ENCODE data around the gene ADCK2. TPM values are rescaled to one million over a fixed set of nuclear protein-coding genes. Genes with fewer than 3 reads are reported as not detected.
A peak's percentile ranks its signal among the peaks of the same experiment; 100 is the strongest.
"Not testable (repeated sequence)": the region's sequence is repeated elsewhere in the genome, so short reads cannot be mapped to it uniquely, and the experiment has no call there.

ADCK2 gene
- total and polyA plus RNA-seq, 4 donors, result 10.4 to 27.0 (median 13.7) TPM

DNA sequence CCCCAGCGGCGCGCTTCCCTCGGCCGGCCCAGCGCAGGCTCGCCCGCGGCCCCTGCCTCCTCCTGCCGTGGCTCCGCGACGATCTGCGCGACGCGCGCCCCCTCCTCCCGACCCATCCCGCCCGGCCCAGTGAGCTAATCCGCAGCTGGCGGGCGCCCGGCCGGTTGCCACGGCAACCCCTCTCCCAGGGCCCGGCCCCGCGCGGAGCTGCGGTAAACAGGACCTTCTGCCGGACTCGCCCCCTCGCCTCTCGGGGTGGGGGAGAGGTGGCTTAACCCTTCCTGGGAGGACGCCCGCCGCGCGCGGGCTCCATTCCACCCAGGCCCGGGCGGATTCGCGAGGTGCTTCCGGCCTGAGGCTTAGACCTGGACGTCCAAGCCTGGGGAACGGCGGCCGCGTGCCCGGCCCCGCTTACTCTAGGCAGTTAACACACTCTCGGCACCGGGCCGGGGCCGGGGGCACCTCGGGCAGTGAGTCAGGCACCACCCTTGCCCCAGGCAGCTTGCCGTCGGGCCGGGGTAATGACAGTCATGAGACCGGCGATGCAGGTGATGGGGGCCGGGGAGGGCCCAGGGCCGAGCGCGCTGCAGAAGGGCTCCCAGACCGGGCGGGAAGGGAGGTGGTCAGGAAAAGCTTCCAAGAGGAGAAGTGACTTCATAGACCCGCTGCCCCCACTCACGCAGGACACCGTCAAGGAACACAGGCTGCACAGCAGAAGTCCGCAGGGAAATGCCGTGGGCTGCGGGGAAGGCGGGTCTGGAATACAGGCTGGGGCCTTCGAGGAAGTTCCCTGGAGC is 31.8 kb upstream of the ADCK2 start, which contains the start of gene DENND2A:
TSS of gene DENND2A (minus strand) at position 87 of the 797 bp plus-strand sequence. CDS start 38,416 bp downstream, outside the sequence.
- TF ChIP-seq, protein P1, sequence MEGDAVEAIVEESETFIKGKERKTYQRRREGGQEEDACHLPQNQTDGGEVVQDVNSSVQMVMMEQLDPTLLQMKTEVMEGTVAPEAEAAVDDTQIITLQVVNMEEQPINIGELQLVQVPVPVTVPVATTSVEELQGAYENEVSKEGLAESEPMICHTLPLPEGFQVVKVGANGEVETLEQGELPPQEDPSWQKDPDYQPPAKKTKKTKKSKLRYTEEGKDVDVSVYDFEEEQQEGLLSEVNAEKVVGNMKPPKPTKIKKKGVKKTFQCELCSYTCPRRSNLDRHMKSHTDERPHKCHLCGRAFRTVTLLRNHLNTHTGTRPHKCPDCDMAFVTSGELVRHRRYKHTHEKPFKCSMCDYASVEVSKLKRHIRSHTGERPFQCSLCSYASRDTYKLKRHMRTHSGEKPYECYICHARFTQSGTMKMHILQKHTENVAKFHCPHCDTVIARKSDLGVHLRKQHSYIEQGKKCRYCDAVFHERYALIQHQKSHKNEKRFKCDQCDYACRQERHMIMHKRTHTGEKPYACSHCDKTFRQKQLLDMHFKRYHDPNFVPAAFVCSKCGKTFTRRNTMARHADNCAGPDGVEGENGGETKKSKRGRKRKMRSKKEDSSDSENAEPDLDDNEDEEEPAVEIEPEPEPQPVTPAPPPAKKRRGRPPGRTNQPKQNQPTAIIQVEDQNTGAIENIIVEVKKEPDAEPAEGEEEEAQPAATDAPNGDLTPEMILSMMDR (IDR thresholded peaks at IDR 0.05; ENCODE audit: control extremely low read depth, extremely low read depth), result no peak
- H3K9ac ChIP-seq (ENCODE audit: insufficient read depth in 1 of 2, low read length in 2 of 2), result peak within 1 kb of the TSS; percentile 65 to 86
- H3K27me3 ChIP-seq (ENCODE audit: control insufficient read depth in 3 of 3, insufficient read depth in 3 of 3, low read length in 2 of 3), result no peaks in the 10 kb centered on the region
- DNase-seq (peak; percentile 93 to 95 (median 95)), ATAC-seq (ENCODE audit: insufficient read depth, low FRiP score) (no peak)
- H3K4me1 ChIP-seq (ENCODE audit: control insufficient read depth in 5 of 5, insufficient read depth in 5 of 5, low read length in 5 of 5), result peaks cover 4 to 38% (median 17%) of the 10 kb centered on the region in 5 donors
- H3K4me3 ChIP-seq, result peak within 1 kb of the TSS; percentile 47
- H3K27ac ChIP-seq (ENCODE audit: low read depth in 1 of 2, low read length in 1 of 2), result peak within 1 kb of the TSS; percentile 79 to 89
- no peaks in the 10 kb centered on the region for H3K9me3 ChIP-seq (ENCODE audit: control insufficient read depth in 4 of 4, insufficient read depth in 3 of 4, low read length in 3 of 4)
- 6 to 7% methylated on average over 50 to 78 of the region's 78 CpGs for WGBS, 2 donors
- no peaks in the 10 kb centered on the region for H3K36me3 ChIP-seq (ENCODE audit: control insufficient read depth in 4 of 4, insufficient read depth in 4 of 4, low read length in 4 of 4)

DNA sequence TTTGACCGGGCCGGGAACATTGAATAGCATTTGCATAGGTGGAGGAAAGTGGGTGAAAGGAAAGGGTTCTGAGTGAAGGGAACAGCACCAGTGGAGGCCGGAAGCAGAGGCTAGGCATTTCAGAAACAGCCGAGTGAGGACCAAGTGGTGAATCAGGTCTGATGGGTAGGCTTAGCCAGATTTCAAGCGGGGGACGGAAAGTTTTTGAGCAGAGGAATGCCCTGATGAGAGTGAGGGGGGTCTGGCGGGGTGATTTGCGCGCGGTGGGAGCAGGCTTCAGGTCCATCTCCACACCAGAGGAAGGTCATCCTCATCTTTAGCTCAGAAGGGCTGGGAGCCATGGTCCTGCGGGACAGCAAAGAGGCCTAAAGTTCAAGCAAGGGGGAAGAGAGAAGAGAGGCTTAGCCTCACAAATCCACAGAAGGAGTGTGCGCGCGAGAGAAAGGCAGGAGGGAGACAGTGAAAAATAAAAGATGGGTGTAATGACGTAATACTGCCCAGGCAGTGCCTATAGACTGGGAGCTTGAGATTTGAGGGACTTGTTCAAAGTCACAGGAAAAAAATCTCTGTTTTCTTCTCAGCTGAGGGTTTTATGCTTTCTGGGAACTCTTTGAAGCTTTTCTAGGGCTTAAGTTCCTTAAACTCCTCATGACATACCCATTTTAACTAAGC is 31.1 kb upstream of the ADCK2 start:
- H3K4me1 ChIP-seq (ENCODE audit: control insufficient read depth in 5 of 5, insufficient read depth in 5 of 5, low read length in 5 of 5), result peaks cover 4 to 34% (median 16%) of the 10 kb centered on the region in 5 donors
- no peaks in the 10 kb centered on the region for H3K9me3 ChIP-seq (ENCODE audit: control insufficient read depth in 4 of 4, insufficient read depth in 3 of 4, low read length in 3 of 4)
- H3K27me3 ChIP-seq (ENCODE audit: control insufficient read depth in 3 of 3, insufficient read depth in 3 of 3, low read length in 2 of 3), result no peaks in the 10 kb centered on the region
- peak; percentile 54 to 63 (median 55) for DNase-seq
- H3K9ac ChIP-seq (ENCODE audit: insufficient read depth in 1 of 2, low read length in 2 of 2), result peak overlapping the region in 1 of 2 donors; percentile 72
- no peaks in the 10 kb centered on the region for H3K36me3 ChIP-seq (ENCODE audit: control insufficient read depth in 4 of 4, insufficient read depth in 4 of 4, low read length in 4 of 4)
- TF ChIP-seq, protein P1 (IDR thresholded peaks at IDR 0.05; ENCODE audit: control extremely low read depth, extremely low read depth), result no peak
- ATAC-seq (ENCODE audit: insufficient read depth, low FRiP score), result no peak
- H3K27ac ChIP-seq (ENCODE audit: low read depth in 1 of 2, low read length in 1 of 2), result peak overlapping the region; percentile 13 to 66
- WGBS, 2 donors, result 51 to 57% methylated on average over 15 of the region's 15 CpGs
- no peak overlapping the region for H3K4me3 ChIP-seq

DNA sequence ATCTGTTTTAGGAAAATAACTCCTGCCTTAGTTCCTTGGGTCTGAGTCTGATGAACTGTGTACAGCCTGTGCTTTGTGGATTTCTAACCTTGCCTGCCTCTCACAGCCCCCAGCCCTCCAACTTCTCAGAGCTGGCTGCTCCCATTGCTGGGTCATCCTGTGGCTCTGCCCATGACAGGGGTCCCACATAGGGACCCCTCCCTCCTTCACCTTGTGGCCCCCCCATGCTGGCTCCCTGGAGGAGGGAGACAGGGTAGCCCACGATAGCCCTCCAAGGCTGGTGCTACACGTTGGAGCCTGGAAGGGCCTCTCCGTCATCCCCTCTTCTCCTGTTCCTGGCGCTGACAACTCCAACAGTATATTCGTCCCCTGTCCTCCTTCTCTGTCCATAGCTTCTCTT is 29.3 kb upstream of the ADCK2 start:
- no peak overlapping the region for H3K27ac ChIP-seq (ENCODE audit: low read depth in 1 of 2, low read length in 1 of 2)
- 82 to 88% methylated on average over 5 of the region's 5 CpGs for WGBS, 2 donors
- no peaks in the 10 kb centered on the region for H3K9me3 ChIP-seq (ENCODE audit: control insufficient read depth in 4 of 4, insufficient read depth in 3 of 4, low read length in 3 of 4)
- TF ChIP-seq, protein P1 (IDR thresholded peaks at IDR 0.05; ENCODE audit: control extremely low read depth, extremely low read depth), result no peak
- no peak overlapping the region for H3K9ac ChIP-seq (ENCODE audit: insufficient read depth in 1 of 2, low read length in 2 of 2)
- peaks cover 0 to 27% (median 6%) of the 10 kb centered on the region in 5 donors for H3K4me1 ChIP-seq (ENCODE audit: control insufficient read depth in 5 of 5, insufficient read depth in 5 of 5, low read length in 5 of 5)
- ATAC-seq (ENCODE audit: insufficient read depth, low FRiP score) (no peak), DNase-seq (no peak)
- no peaks in the 10 kb centered on the region for H3K27me3 ChIP-seq (ENCODE audit: control insufficient read depth in 3 of 3, insufficient read depth in 3 of 3, low read length in 2 of 3)
- no peaks in the 10 kb centered on the region for H3K36me3 ChIP-seq (ENCODE audit: control insufficient read depth in 4 of 4, insufficient read depth in 4 of 4, low read length in 4 of 4)
- H3K4me3 ChIP-seq, result no peak overlapping the region

DNA sequence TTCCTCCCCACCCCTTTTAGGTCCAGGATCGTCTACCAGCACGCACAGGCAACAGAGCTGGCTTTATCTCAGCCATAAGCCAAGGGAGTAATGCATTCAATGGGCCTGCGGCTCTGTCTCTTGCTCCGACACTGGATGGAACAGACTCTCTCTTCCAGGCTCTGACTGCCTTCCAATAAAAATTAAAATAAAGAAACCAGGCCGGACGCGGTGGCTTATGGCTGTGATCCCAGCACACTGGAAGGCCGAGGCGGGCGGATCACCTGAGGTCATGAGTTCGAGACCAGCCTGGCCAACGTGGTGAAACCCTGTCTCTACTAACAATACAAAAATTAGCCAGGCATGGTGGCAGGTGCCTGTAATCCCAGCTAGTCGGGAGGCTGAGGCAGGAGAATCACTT is 28.0 kb upstream of the ADCK2 start:
- not testable (repeated sequence) for H3K9me3 ChIP-seq (ENCODE audit: control insufficient read depth in 4 of 4, insufficient read depth in 3 of 4, low read length in 3 of 4); ATAC-seq (ENCODE audit: insufficient read depth, low FRiP score); H3K9ac ChIP-seq (ENCODE audit: insufficient read depth in 1 of 2, low read length in 2 of 2); H3K4me3 ChIP-seq; H3K27me3 ChIP-seq (ENCODE audit: control insufficient read depth in 3 of 3, insufficient read depth in 3 of 3, low read length in 2 of 3); H3K27ac ChIP-seq (ENCODE audit: low read depth in 1 of 2, low read length in 1 of 2); H3K36me3 ChIP-seq (ENCODE audit: control insufficient read depth in 4 of 4, insufficient read depth in 4 of 4, low read length in 4 of 4); DNase-seq
- H3K4me1 ChIP-seq (ENCODE audit: control insufficient read depth in 5 of 5, insufficient read depth in 5 of 5, low read length in 5 of 5), result peaks cover 0 to 15% (median 3%) of the 10 kb centered on the region in 5 donors
- 91 to 97% methylated on average over 13 of the region's 13 CpGs for WGBS, 2 donors

Data from lung (tissue), 12 donors.